ENCODE results near the gene IL1RAPL1. TPM values are rescaled to one million over a fixed set of nuclear protein-coding genes. Genes with fewer than 3 reads are reported as not detected.
"Not testable (repeated sequence)": the region's sequence is repeated elsewhere in the genome, so short reads cannot be mapped to it uniquely, and the experiment has no call there.

The IL1RAPL1 gene
- total RNA-seq, 2 donors from 2014 or later: 1.2 to 3.0 TPM

GRCh38 chrX:29318012-29318411, 730.8 kb downstream of the IL1RAPL1 start:
- no peaks in the 10 kb centered on the region for H3K36me3 ChIP-seq
- H3K27ac ChIP-seq: no peak overlapping the region
- no peak overlapping the region for H3K4me3 ChIP-seq
- H3K4me1 ChIP-seq: no peaks in the 10 kb centered on the region
- no peak for DNase-seq (ENCODE audit: low spot score)
- TF ChIP-seq CTCF (IDR thresholded peaks at IDR 0.05): no peak
- H3K27me3 ChIP-seq: no peaks in the 10 kb centered on the region
- H3K9me3 ChIP-seq: no peaks in the 10 kb centered on the region

GRCh38 chrX:29332429-29332828, 745.2 kb downstream of the IL1RAPL1 start:
- not testable (repeated sequence) for H3K36me3 ChIP-seq; H3K27me3 ChIP-seq; H3K4me1 ChIP-seq; H3K4me3 ChIP-seq; DNase-seq (ENCODE audit: low spot score); H3K9me3 ChIP-seq; H3K27ac ChIP-seq

GRCh38 chrX:29333091-29333490, 745.8 kb downstream of the IL1RAPL1 start:
- not testable (repeated sequence) for H3K9me3 ChIP-seq; H3K4me1 ChIP-seq; DNase-seq (ENCODE audit: low spot score); H3K36me3 ChIP-seq; H3K4me3 ChIP-seq; H3K27ac ChIP-seq; H3K27me3 ChIP-seq

GRCh38 chrX:29348288-29348687, 761.0 kb downstream of the IL1RAPL1 start:
- Histone ChIP-seq H3K4me1 (no peaks in the 10 kb centered on the region), H3K27me3 (no peaks in the 10 kb centered on the region), H3K9me3 (peaks cover 0 to 6% of the 10 kb centered on the region in 2 donors), H3K36me3 (no peaks in the 10 kb centered on the region), H3K27ac (no peak overlapping the region), H3K4me3 (no peak overlapping the region)
- DNase-seq (ENCODE audit: low spot score): no peak
- TF ChIP-seq CTCF (IDR thresholded peaks at IDR 0.05): no peak

GRCh38 chrX:29359276-29359675, 772.0 kb downstream of the IL1RAPL1 start:
- TF ChIP-seq CTCF (IDR thresholded peaks at IDR 0.05): no peak

GRCh38 chrX:29374765-29375164, 787.5 kb downstream of the IL1RAPL1 start:
- peaks cover 0 to 22% of the 10 kb centered on the region in 2 donors for H3K9me3 ChIP-seq
- not testable (repeated sequence) for H3K36me3 ChIP-seq; H3K27ac ChIP-seq; H3K4me3 ChIP-seq; DNase-seq (ENCODE audit: low spot score); H3K4me1 ChIP-seq; H3K27me3 ChIP-seq

More at GRCh38 chrX:29359276-29359675, 772.0 kb downstream of the IL1RAPL1 start:
- DNase-seq (ENCODE audit: low spot score): no peak
- Histone ChIP-seq H3K4me1 (no peaks in the 10 kb centered on the region), H3K9me3 (no peaks in the 10 kb centered on the region), H3K27me3 (no peaks in the 10 kb centered on the region), H3K27ac (peak overlapping the region in 1 of 2 donors; percentile 26), H3K36me3 (no peaks in the 10 kb centered on the region), H3K4me3 (no peak overlapping the region)

GRCh38 chrX:29376584-29376983, 789.3 kb downstream of the IL1RAPL1 start:
- Histone ChIP-seq H3K4me1 (no peaks in the 10 kb centered on the region), H3K4me3 (no peak overlapping the region), H3K27ac (no peak overlapping the region), H3K9me3 (peaks cover 0 to 22% of the 10 kb centered on the region in 2 donors), H3K27me3 (peaks cover 0 to 3% of the 10 kb centered on the region in 2 donors), H3K36me3 (no peaks in the 10 kb centered on the region)
- TF ChIP-seq CTCF (IDR thresholded peaks at IDR 0.05): no peak
- no peak for DNase-seq (ENCODE audit: low spot score)
